Ishikawa (cell line): ENCODE measurements around the gene DDRGK1.

Source experiments
- CREB1 ChIP-seq: IDR thresholded peaks from 2 replicates; pipeline ENCODE4 v1.6.1; 2012; ENCODE audit warnings: low read depth
- RAD21 ChIP-seq: IDR thresholded peaks from 2 replicates; pipeline ENCODE4 v1.6.1; 2012; ENCODE audit warnings: low read depth
- TF ChIP-seq, protein P1 (sequence below): IDR thresholded peaks from 2 replicates; pipeline ENCODE4 v1.6.1; 2012

DNA sequence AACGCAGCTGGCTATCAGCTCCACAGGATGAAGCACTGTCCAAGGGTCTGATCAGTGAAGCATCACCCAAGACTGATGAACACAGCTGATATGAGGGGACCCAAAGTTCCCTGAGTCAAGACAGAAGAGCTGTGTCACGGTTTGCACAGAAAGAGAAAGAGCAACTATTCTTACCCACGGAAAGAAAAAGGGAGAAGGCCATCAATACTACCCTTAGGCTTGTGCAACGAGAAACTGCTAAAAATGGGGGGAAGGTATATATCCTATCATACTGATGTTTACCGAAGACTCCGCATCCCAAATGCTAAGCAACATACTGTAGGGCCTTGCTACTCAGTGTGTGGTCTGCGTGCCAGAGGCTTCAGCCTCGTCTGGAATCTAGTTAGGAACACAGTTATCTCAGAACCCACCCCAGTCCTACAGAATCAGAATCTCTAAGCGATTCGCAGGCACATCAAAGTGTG lies 45.5 kb downstream of the DDRGK1 start:
- TF ChIP-seq CREB1 (no peak), RAD21 (no peak)
- TF ChIP-seq, protein P1, sequence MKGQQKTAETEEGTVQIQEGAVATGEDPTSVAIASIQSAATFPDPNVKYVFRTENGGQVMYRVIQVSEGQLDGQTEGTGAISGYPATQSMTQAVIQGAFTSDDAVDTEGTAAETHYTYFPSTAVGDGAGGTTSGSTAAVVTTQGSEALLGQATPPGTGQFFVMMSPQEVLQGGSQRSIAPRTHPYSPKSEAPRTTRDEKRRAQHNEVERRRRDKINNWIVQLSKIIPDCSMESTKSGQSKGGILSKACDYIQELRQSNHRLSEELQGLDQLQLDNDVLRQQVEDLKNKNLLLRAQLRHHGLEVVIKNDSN, result no peak
